AG04449 (cell line): ENCODE measurements around the gene SKIC2.
"Not testable (repeated sequence)": the region's sequence is repeated elsewhere in the genome, so short reads cannot be mapped to it uniquely, and the experiment has no call there.

Experiments used
- CTCF ChIA-PET: fragments of 350-600 bp; formaldehyde crosslinking; extraction: SDS; loops from one replicate; lab custom pipeline; 2021; ENCODE audit warnings: antibody characterized with exemption; lab: Yijun Ruan, JAX
- POLR2A ChIA-PET: fragments of 400-600, 350-600 bp; formaldehyde crosslinking; extraction: SDS; loops from one replicate; lab custom pipeline; 2020; ENCODE audit warnings: antibody characterized with exemption, inconsistent platforms; lab: Yijun Ruan, JAX
- DNase-seq: peaks from one replicate; pipeline ENCODE4 v3.0.0-alpha.2; 2010; ENCODE audit warnings: low read depth, low spot score
- H3K4me3 ChIP-seq: 2 replicates; pipeline ENCODE4 v1.5.1; 2011; ENCODE audit warnings: low read depth, mild to moderate bottlenecking, control low read depth, low read length

SKIC2 gene

GRCh38 chr6:31989363-31989762, 30.4 kb downstream of the SKIC2 start:
- CTCF ChIA-PET, H3K4me3 ChIP-seq, POLR2A ChIA-PET, DNase-seq: not testable (repeated sequence)

GRCh38 chr6:31994421-31994820, 35.4 kb downstream of the SKIC2 start:
- CTCF ChIA-PET, H3K4me3 ChIP-seq, POLR2A ChIA-PET, DNase-seq: not testable (repeated sequence)

- CTCF ChIA-PET, POLR2A ChIA-PET, H3K4me3 ChIP-seq: not testable (repeated sequence)
These were observed 37.4 kb downstream of the SKIC2 start for GRCh38 chr6:31996385-31996784.

GRCh38 chr6:32002546-32003268, 43.7 kb downstream of the SKIC2 start:
- CTCF ChIA-PET, H3K4me3 ChIP-seq, POLR2A ChIA-PET, DNase-seq: not testable (repeated sequence)

More at GRCh38 chr6:31996385-31996784, 37.4 kb downstream of the SKIC2 start:
- DNase-seq: not testable (repeated sequence)

- CTCF ChIA-PET, H3K4me3 ChIP-seq, DNase-seq, POLR2A ChIA-PET: not testable (repeated sequence)
These were observed 44.3 kb downstream of the SKIC2 start for GRCh38 chr6:32003301-32003700.

- POLR2A ChIA-PET, CTCF ChIA-PET, DNase-seq, H3K4me3 ChIP-seq: not testable (repeated sequence)
These were observed 45.4 kb downstream of the SKIC2 start for GRCh38 chr6:32004393-32004792.

- POLR2A ChIA-PET, CTCF ChIA-PET, H3K4me3 ChIP-seq, DNase-seq: not testable (repeated sequence)
These were observed 46.0 kb downstream of the SKIC2 start for GRCh38 chr6:32004864-32005537.

- CTCF ChIA-PET, DNase-seq, POLR2A ChIA-PET, H3K4me3 ChIP-seq: not testable (repeated sequence)
These were observed 46.5 kb downstream of the SKIC2 start for GRCh38 chr6:32005538-32005880.

- H3K4me3 ChIP-seq, CTCF ChIA-PET, DNase-seq: not testable (repeated sequence)
- POLR2A ChIA-PET: interaction anchor here (0.5 kb wide), 1 partner anchor 93 kb away, joined by 3 read pairs; no protein-coding TSS in a partner anchor
These were observed 47.1 kb downstream of the SKIC2 start for GRCh38 chr6:32005991-32006529.

- DNase-seq, CTCF ChIA-PET, POLR2A ChIA-PET, H3K4me3 ChIP-seq: not testable (repeated sequence)
These were observed 48.1 kb downstream of the SKIC2 start for GRCh38 chr6:32007086-32007485.

GRCh38 chr6:32008037-32008436, 49.1 kb downstream of the SKIC2 start:
- POLR2A ChIA-PET, H3K4me3 ChIP-seq, CTCF ChIA-PET, DNase-seq: not testable (repeated sequence)

- DNase-seq, POLR2A ChIA-PET, CTCF ChIA-PET, H3K4me3 ChIP-seq: not testable (repeated sequence)
These were observed 49.6 kb downstream of the SKIC2 start for GRCh38 chr6:32008616-32009015.

GRCh38 chr6:32009537-32009936, 50.6 kb downstream of the SKIC2 start:
- POLR2A ChIA-PET, CTCF ChIA-PET, H3K4me3 ChIP-seq, DNase-seq: not testable (repeated sequence)

GRCh38 chr6:32010856-32011530, 52.0 kb downstream of the SKIC2 start:
- POLR2A ChIA-PET, H3K4me3 ChIP-seq, DNase-seq, CTCF ChIA-PET: not testable (repeated sequence)

- CTCF ChIA-PET, DNase-seq, H3K4me3 ChIP-seq: not testable (repeated sequence)
- POLR2A ChIA-PET: interaction anchor here (1.1 kb wide), 1 partner anchor 33 kb away, joined by 4 read pairs; no protein-coding TSS in a partner anchor
These were observed 54.1 kb downstream of the SKIC2 start for GRCh38 chr6:32012941-32013617.

- DNase-seq, CTCF ChIA-PET, H3K4me3 ChIP-seq: not testable (repeated sequence)
- POLR2A ChIA-PET: interaction anchor here (1.1 kb wide), 1 partner anchor 34 kb away, joined by 4 read pairs; no protein-coding TSS in a partner anchor
These were observed 54.8 kb downstream of the SKIC2 start for GRCh38 chr6:32013738-32014137.
